Ishikawa (cell line): ENCODE data around the gene ATXN7.

Experiments used
- CEBPB ChIP-seq: IDR thresholded peaks from 2 replicates; pipeline ENCODE4 v1.6.1; 2012
- CREB1 ChIP-seq: IDR thresholded peaks from 2 replicates; pipeline ENCODE4 v1.6.1; 2012; ENCODE audit warnings: low read depth
- EGR1 ChIP-seq: IDR thresholded peaks from 2 replicates; pipeline ENCODE4 v1.6.1; 2012
- EP300 ChIP-seq: IDR thresholded peaks from 2 replicates; pipeline ENCODE4 v1.6.1; 2012; ENCODE audit warnings: borderline replicate concordance
- FOXM1 ChIP-seq: IDR thresholded peaks from 2 replicates; pipeline ENCODE4 v1.6.1; 2012; ENCODE audit warnings: low read depth, borderline replicate concordance
- NFIC ChIP-seq: IDR thresholded peaks from 2 replicates; pipeline ENCODE4 v1.6.1; 2012
- RAD21 ChIP-seq: IDR thresholded peaks from 2 replicates; pipeline ENCODE4 v1.6.1; 2012; ENCODE audit warnings: low read depth
- TAF1 ChIP-seq: IDR thresholded peaks from 2 replicates; pipeline ENCODE4 v1.6.1; 2012; ENCODE audit warnings: low read depth, mild to moderate bottlenecking
- TCF12 ChIP-seq: IDR thresholded peaks from 2 replicates; pipeline ENCODE4 v1.6.1; 2012; ENCODE audit warnings: low read depth
- TEAD4 ChIP-seq: IDR thresholded peaks from 2 replicates; pipeline ENCODE4 v1.6.1; 2012
- YY1 ChIP-seq: IDR thresholded peaks from 2 replicates; pipeline ENCODE4 v1.6.1; 2012; ENCODE audit warnings: low read depth
- ZBTB7A ChIP-seq: IDR thresholded peaks from 2 replicates; pipeline ENCODE4 v1.6.1; 2012; ENCODE audit warnings: low read depth
- TF ChIP-seq, protein P1 (sequence below): IDR thresholded peaks from 2 replicates; pipeline ENCODE4 v1.6.1; 2012; ENCODE audit warnings: low read depth, mild to moderate bottlenecking
- TF ChIP-seq, protein P2 (sequence below): IDR thresholded peaks from 2 replicates; pipeline ENCODE4 v1.6.1; 2012
- TF ChIP-seq, protein P3 (sequence below): IDR thresholded peaks from 2 replicates; pipeline ENCODE4 v1.6.1; 2012

ATXN7 gene

DNA sequence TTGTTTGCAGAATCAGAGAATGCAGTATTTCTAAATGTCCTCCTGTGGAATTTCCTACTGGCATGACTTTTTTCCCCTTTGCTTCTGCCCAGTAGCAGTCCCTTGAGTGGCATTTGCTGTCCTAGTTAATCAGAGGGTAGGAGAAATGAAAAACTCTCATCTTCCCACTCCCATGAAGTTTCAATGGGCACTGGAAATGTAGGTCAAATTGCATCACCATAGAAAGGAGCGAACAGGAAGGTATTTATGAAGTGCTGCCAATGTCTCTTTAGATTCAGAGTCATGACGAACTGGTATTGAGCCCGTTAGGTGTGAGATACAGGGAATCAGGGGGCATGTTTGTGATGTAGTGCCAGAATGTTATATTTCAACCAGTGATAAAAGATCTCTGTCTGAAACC, 23.2 kb downstream of the ATXN7 start:
- TF ChIP-seq FOXM1, result no peak
- TF ChIP-seq, protein P1, sequence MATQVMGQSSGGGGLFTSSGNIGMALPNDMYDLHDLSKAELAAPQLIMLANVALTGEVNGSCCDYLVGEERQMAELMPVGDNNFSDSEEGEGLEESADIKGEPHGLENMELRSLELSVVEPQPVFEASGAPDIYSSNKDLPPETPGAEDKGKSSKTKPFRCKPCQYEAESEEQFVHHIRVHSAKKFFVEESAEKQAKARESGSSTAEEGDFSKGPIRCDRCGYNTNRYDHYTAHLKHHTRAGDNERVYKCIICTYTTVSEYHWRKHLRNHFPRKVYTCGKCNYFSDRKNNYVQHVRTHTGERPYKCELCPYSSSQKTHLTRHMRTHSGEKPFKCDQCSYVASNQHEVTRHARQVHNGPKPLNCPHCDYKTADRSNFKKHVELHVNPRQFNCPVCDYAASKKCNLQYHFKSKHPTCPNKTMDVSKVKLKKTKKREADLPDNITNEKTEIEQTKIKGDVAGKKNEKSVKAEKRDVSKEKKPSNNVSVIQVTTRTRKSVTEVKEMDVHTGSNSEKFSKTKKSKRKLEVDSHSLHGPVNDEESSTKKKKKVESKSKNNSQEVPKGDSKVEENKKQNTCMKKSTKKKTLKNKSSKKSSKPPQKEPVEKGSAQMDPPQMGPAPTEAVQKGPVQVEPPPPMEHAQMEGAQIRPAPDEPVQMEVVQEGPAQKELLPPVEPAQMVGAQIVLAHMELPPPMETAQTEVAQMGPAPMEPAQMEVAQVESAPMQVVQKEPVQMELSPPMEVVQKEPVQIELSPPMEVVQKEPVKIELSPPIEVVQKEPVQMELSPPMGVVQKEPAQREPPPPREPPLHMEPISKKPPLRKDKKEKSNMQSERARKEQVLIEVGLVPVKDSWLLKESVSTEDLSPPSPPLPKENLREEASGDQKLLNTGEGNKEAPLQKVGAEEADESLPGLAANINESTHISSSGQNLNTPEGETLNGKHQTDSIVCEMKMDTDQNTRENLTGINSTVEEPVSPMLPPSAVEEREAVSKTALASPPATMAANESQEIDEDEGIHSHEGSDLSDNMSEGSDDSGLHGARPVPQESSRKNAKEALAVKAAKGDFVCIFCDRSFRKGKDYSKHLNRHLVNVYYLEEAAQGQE, result no peak
- no peak for TF ChIP-seq YY1
- no peak for TF ChIP-seq EP300
- TF ChIP-seq NFIC, result no peak
- TF ChIP-seq CREB1, result no peak
- TF ChIP-seq, protein P2, sequence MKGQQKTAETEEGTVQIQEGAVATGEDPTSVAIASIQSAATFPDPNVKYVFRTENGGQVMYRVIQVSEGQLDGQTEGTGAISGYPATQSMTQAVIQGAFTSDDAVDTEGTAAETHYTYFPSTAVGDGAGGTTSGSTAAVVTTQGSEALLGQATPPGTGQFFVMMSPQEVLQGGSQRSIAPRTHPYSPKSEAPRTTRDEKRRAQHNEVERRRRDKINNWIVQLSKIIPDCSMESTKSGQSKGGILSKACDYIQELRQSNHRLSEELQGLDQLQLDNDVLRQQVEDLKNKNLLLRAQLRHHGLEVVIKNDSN, result no peak
- TF ChIP-seq CEBPB, result no peak
- TF ChIP-seq, protein P3, sequence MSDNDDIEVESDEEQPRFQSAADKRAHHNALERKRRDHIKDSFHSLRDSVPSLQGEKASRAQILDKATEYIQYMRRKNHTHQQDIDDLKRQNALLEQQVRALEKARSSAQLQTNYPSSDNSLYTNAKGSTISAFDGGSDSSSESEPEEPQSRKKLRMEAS, result no peak
- TF ChIP-seq TCF12, result no peak

DNA sequence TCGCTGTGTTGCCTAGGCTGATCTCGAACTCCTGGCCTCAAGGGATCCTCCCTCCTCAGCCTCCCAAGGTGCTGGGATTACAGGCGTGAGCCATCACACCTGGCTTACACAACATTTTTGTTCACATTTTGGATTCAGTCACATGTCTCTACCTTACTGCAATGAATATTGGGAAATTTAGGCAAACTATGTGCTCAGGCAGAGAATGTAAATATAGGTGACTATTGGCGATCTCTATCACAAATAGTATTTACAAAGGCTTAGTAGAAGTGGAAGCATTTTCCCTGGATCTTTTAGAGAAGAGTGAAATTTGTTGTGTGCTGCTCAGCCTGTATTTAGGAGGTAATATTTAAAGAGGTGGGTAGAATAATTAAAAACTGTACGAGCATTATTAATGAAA, 27.9 kb downstream of the ATXN7 start:
- TF ChIP-seq TEAD4 (no peak), RAD21 (no peak), NFIC (no peak), YY1 (no peak), ZBTB7A (no peak), TAF1 (no peak), EGR1 (no peak), CREB1 (no peak), TCF12 (no peak), FOXM1 (no peak), EP300 (no peak)
- TF ChIP-seq, protein P3, result no peak
- TF ChIP-seq, protein P2, result no peak

DNA sequence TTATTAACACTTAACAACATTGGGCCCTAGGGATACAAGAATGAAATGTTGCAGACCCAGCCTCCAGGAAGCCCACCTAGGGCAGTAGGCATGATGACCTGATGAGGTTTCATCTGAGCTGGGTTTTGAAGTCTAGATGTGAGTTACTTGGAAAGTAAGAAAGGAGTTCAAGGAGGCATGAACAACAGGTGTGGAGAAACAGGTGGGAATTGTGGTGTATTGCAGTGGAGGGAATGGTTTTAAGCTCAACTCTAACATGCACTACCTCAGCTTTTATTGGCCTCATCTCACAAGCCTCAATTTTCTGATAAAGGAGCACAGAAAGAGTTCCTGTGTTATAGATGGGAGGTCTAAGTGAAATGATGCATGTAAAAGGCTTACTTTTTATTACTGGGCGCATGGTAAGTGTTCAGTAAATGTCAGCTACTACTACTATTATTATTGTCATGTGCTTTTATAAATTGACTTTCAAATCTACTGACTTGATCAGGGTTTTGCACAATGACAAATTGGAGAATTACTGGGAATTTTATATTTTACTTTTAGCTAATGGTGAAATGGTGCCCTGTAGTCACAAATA, 29.2 kb downstream of the ATXN7 start:
- TF ChIP-seq TAF1 (no peak), CEBPB (no peak), RAD21 (no peak), TCF12 (no peak), YY1 (no peak), CREB1 (no peak), EP300 (no peak), NFIC (no peak), EGR1 (no peak), FOXM1 (no peak), ZBTB7A (no peak), TEAD4 (no peak)
- TF ChIP-seq, protein P1, result no peak
- TF ChIP-seq, protein P2, result no peak
- TF ChIP-seq, protein P3, result no peak

DNA sequence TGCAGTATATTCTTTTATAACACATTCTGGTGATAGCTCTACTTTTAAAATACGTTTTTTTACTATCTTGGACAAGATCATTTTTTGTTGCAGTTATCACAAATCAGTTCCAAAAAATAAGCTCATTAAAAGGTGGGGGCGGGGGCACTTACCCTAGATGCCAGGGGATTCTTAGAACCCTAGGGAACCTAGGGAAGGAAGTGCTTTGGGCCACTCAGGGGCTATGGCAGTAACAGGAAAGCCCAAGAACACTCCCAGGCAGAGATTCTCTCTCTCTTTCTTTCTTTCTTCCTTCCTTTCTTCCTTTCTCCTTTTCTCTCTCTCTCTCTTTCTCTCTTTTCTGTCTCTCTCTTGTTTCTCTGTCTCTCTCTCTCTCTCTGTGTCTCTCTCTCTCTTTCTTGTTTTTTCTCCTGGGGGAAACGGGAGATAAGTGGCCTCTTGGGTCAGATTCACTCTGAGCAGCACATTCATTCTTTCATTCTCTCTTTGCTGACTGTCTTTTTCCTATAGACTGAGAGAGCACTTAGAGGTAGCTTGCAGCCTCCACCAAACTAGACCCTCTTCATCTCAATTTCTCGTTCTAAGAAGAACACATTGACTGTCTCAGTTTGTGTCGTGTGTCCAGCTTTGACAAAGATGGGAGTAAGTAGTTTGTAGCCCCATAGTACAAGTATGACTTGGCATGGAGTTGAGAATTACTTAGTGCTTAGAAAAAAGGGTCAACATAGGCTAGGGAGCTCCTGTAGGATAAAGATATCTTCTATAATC, 31.9 kb downstream of the ATXN7 start:
- TF ChIP-seq FOXM1 (no peak), TAF1 (no peak), TEAD4 (no peak), CREB1 (no peak), EGR1 (no peak), EP300 (no peak), NFIC (no peak), TCF12 (no peak), ZBTB7A (no peak), CEBPB (no peak)
- TF ChIP-seq, protein P1, result no peak
- TF ChIP-seq, protein P2, result no peak
